HG03064 (cell line): ENCODE results near the gene RHPN2.
"Not testable (repeated sequence)": the region's sequence is repeated elsewhere in the genome, so short reads cannot be mapped to it uniquely, and the experiment has no call there.

Source experiments
- ATAC-seq: cut with Tn5 transposase; IDR thresholded peaks from one replicate; pipeline ENCODE4 v1.9.1; 2021; ENCODE audit warnings: low read depth; ENCODE audit not compliant: unreplicated experiment

The RHPN2 gene

DNA sequence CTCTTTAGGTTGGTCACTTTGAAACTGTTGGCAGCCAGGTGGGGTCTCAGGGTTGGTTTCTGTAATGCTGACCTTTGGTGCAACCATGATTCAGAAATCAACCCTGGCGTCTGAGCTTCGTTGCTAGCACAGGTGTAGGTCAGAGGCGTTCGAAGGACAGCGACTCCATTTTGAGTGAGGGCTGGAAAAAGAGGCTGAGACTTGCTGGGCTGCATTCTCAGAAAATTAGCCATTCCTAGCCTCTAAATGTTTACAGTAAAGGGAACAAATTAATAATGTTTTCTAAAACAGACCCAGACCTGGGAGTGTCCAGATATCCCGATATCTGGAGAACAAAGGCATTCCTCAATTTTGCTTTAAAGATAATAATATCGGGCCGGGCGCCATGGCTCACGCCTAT lies 29.2 kb downstream of the RHPN2 start:
- no peak for ATAC-seq

DNA sequence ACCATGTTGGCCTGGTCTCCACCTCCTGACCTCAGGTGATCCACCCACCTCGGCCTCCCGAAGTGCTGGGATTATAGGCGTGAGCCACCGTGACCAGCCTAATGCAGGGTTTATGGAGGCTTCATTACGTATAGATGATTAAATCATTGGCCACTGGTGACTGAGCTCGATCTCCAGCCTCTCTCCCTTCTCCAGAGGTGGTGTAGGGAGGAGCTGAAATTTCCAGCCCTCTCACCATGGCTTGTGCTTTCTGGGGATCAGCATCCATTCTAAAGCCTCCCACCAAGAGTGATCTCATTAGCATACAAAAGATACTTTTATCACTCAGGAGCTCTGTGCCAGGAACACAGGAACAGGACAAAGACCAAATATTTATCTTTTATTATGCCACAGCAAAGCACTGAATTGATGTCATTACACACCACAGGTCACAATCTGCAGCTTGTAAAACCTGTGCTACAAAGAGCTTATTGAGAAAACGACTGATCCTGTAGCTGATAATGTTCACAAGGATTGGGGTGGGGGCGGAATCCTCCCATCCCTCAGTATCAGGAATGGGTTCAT lies 32.4 kb downstream of the RHPN2 start:
- no peak for ATAC-seq

DNA sequence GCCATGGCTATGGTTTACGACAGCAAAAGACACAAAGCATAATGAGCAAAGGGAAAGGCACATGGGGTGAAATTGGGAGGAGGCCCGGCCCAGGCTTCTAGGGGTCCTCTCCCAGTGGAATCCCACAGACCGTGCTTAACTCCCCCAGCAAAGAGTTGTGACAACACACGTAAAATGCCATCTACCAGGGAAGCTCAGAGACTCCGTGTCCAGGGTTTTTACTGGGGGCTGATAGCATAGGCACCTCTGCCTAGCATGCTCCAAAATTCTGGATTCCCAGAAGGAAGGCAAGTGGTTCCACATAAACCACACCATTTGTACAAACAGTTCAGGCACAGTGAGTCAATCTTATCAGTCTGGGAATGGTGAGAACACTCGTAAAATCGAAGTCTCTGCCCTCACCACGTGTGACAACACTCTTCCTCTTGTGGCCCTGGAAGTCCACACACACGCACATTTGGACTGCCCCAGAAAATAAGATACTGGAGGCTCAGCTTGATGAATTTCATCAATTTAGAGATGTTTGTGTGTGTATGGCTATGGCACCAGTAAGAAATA lies 34.9 kb downstream of the RHPN2 start:
- no peak for ATAC-seq

- ATAC-seq, result not testable (repeated sequence)
Observed at GRCh38 chr19:33026602-33027001, 38.1 kb downstream of the RHPN2 start.

DNA sequence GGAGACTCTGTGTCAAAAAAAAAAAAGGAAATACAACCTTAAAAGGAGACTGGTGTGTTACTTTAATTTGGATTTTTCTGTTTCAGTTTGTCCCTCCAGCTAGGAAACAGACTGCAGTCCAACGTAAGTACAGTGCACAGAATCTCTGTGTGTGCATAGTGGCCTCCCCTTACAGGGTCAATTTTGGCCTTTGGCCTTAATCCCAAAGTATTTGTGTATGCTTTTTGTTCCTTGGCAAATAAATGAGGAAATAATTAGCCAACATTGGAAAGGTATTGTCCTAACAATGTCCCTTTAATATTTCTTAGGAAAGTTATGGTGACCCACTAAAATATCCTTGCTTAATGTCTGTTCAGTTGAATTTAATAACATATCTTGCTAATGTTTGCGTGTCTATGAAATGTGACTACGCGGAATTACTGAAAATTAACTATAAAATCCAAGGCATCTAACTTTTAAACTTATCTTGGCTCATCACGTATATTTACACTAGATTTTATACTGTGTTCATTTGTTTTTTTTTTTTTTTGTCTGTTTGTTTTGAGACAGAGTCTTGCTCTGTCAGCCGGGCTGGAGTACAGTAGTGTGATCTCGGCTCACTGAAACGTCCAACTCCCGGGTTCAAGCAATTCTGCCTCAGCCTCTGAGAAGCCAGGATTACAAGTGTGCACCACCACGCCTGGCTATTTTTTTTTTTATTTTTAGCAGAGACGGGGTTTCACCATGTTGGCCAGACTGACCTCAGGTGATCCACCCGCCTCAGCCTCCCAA lies 39.0 kb downstream of the RHPN2 start:
- not testable (repeated sequence) for ATAC-seq

GRCh38 chr19:33024398-33024797 lies 40.3 kb downstream of the RHPN2 start:
- no peak for ATAC-seq

GRCh38 chr19:33022472-33023116 lies 42.1 kb downstream of the RHPN2 start:
- ATAC-seq, result no peak

GRCh38 chr19:33010891-33011290 lies 53.8 kb downstream of the RHPN2 start:
- ATAC-seq, result not testable (repeated sequence)

DNA sequence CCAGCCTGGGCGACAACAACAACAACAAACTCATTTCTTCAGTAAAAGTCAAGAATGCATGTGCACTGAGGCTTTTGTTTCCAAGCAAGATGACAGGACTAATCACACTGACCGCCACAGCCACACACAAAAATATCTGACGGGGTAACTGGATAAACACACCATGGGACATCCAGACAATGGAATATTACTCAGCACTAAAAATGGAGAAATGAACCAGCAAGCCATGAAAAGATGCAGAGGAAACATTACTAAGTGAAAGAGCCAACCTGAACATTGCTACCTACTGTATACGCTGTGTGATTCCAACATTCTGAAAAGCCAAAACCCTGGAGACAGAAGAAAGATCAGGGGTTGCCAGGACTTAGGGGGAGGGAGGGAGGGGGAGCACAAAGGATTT lies 56.0 kb downstream of the RHPN2 start:
- ATAC-seq, result no peak

DNA sequence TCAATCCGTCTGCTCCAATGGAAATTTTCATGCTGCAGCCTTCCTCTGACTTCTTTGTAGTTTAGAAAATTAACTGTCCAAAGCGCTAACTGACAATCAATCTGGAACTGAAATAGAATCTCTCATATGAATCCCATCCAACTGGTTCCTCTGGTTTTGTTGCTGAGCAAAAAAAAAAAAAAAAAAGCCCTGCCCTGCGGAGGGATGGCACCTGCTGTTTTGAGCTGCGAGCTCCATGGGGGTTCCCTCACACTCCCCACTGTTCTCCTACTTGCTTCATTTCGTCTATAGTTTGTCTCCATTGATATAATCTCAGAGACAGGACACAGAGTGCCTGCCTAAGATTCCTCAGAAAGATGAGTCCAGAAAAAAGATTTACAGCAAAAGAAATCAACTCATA lies 59.2 kb downstream of the RHPN2 start:
- no peak for ATAC-seq

GRCh38 chr19:33003424-33004024 lies 61.2 kb downstream of the RHPN2 start:
- not testable (repeated sequence) for ATAC-seq

DNA sequence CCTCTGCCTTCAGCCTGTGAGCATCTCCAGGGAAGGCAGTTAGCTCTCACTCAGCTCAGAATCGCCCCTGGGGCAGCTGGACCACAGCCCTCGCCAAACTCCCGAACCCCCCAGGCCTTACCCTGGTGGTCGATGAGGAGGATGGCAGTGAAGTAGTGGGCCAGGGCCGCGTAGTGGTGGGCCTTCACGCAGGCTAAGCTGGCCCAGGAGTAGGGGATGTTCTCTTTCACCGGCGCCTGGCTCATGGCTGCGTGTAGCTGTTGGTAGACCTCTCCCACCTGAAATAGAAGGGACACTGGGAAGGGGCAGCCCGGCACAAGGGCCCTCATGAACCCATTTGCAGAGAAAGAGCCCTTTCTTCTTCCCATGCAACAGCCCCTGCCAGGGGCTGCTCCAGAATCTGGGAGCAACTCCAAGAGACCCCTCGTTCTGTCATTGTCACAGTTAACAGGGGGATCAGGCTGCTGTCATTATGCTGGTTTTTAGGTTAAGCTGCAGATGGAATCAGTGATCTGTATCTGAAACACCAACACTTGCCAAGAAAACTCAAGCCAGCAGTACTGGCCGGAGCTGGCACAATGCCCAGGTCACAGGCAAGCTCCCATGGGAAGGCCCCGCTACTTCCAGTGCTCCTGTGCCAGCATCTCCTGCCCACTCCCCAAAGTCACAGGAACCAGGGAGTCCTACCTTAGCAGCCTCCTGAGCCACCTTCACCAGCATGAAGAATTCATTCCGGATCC lies 62.4 kb downstream of the RHPN2 start:
- not testable (repeated sequence) for ATAC-seq

- no peak for ATAC-seq
Observed at GRCh38 chr19:33000910-33001309, 63.8 kb downstream of the RHPN2 start.

- ATAC-seq, result no peak
Observed at GRCh38 chr19:33000510-33000909, 64.2 kb downstream of the RHPN2 start.

- ATAC-seq, result no peak
Observed at GRCh38 chr19:32998722-32999121, 66.0 kb downstream of the RHPN2 start.

GRCh38 chr19:32997716-32998355 lies 66.9 kb downstream of the RHPN2 start:
- ATAC-seq, result no peak

DNA sequence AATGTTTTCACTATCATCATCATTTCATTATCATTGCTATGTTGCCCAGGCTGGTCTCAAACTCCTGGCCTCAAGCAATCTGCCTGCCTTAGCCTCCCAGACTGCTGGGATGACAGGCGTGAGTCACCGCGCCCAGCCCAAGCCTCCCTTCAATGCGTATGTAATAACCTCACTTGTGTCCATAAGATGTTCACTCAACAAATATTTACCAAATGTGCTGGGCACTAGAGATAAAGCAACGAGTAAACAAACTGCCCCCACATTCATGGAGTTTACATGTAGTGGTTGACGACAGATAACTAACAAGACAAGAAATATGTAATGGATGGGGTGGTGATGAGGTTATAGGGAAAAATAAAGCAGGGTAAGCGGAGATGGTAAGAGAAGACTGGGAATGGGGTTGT lies 67.6 kb downstream of the RHPN2 start:
- not testable (repeated sequence) for ATAC-seq

DNA sequence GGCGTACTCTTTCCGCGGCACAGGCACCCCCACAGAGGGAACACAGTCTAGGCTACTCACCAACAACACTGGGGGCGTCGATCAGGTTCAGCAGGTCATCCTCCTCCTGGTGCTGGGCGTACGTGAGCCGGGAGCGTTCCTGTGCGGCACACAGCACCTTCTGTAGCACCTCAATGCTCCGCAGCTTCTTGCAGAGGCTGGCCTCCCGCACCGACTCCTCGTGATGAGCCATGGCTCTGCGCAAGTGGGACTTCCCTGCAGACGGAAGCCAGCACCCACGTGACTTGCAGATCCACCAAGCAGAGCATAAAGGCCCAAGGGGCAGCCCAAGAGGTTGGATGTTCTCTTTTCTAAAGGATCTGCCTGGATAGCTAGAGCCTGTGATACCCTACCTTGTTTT lies 68.7 kb downstream of the RHPN2 start:
- not testable (repeated sequence) for ATAC-seq

DNA sequence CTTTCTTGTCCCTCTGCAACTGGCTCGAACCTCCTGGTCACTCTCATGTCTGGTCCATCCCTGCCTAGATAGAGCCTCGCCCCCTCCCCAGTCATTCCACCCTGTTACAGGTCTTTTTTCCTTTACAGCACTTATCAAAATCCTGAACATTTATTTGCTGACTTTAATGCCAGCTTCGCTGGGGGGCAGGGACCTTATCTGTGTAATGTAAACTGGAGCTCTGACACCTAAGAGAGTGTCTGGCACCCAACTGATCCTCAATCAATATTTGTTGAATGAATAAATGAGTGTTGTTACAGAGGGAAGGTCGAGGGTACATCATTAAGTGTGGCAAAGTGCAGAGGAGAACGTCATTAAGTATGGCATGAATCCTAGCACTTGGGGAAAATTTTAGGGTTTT lies 76.0 kb downstream of the RHPN2 start:
- ATAC-seq, result no peak

DNA sequence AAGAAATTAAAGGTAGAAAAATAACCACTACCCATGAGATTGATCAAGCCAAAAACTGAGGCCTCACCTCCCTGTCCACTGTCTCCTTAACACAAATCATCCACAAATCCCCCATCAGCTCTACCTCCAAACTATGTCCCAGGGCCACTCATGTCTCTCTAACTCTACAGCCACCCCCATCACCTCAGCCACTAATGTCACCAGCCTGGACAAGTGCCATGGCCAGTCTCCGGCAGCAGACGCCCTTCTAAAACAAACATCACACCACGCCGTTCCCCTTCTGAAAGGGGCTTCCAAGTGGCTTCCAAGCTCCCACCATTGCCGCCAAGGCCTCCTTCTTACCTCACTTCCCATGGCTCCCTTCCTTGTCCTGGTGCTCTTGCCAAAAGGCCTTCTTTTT lies 76.4 kb downstream of the RHPN2 start:
- ATAC-seq, result not testable (repeated sequence)
